Heart left ventricle (tissue), 13 donors: Measurements from ENCODE around the gene HIBADH.
"Not testable (repeated sequence)": the region's sequence is repeated elsewhere in the genome, so short reads cannot be mapped to it uniquely, and the experiment has no call there.

ENCODE experiments used
- CTCF ChIP-seq, 12 donors: fragments of 200-600 bp; sonication (generic) in 4 of 12; IDR thresholded peaks; one replicate each; pipeline versions ENCODE4 v1.5.0 to v1.8.0; 2018 to 2022; ENCODE audit warnings: antibody characterized with exemption in 12 of 12, mild to moderate bottlenecking in 5 of 12
- POLR2A ChIP-seq, 2 donors: fragments of 450-650 bp; IDR thresholded peaks; one replicate each; pipeline ENCODE4 v1.6.1; 2017; ENCODE audit warnings: antibody characterized with exemption in 2 of 2, mild to moderate bottlenecking in 2 of 2, moderate library complexity in 2 of 2
- donor health status: ischemic (EF 13 %, LVEDD 7.1; RV severe dilation, severe dysfunction).
- donor health status: DM: no; HTN: yes; CAD: no.
- donor health status: DM: no; HTN: no; CAD: no.
- donor health status: ischemic (EF 25% LVEDD 6.9; RV normal size, moderate dysfunction).
- donor health status: ischemic (EF 25% LVEDD 5.7; RV mildly dilated, moderate dysfunction).
- donor health status: ischemic (EF 35%, LVEDD 5.7; RV mildly dilated, moderate dysfunction).
- donor health status: nonischemic (EF 11% LVEDD 7.7; RV severe dilation, severe dysfunction).
- donor health status: DM: yes; HTN: yes; CAD: no.
- donor health status: PGD.
- donor health status: ischemic (EF 29% LVEDD 5.4; RV normal size, mild dysfunction).
- donor health status: nonischemic (EF 23%, LVEDD 6.1; RV moderate dilation, normal function).

- TF ChIP-seq CTCF, POLR2A (IDR thresholded peaks at IDR 0.05): not testable (repeated sequence)
Measured at GRCh38 chr7:27639048-27639447, 23.6 kb downstream of the HIBADH start.
